Measurements from ENCODE around the gene VPS9D1. TPM values are rescaled to one million over a fixed set of nuclear protein-coding genes. Genes with fewer than 3 reads are reported as not detected.
"Not testable (repeated sequence)": the region's sequence is repeated elsewhere in the genome, so short reads cannot be mapped to it uniquely, and the experiment has no call there.

Gene VPS9D1
- total and polyA plus RNA-seq, 4 donors, result 6.1 to 26.1 (median 18.2) TPM

DNA sequence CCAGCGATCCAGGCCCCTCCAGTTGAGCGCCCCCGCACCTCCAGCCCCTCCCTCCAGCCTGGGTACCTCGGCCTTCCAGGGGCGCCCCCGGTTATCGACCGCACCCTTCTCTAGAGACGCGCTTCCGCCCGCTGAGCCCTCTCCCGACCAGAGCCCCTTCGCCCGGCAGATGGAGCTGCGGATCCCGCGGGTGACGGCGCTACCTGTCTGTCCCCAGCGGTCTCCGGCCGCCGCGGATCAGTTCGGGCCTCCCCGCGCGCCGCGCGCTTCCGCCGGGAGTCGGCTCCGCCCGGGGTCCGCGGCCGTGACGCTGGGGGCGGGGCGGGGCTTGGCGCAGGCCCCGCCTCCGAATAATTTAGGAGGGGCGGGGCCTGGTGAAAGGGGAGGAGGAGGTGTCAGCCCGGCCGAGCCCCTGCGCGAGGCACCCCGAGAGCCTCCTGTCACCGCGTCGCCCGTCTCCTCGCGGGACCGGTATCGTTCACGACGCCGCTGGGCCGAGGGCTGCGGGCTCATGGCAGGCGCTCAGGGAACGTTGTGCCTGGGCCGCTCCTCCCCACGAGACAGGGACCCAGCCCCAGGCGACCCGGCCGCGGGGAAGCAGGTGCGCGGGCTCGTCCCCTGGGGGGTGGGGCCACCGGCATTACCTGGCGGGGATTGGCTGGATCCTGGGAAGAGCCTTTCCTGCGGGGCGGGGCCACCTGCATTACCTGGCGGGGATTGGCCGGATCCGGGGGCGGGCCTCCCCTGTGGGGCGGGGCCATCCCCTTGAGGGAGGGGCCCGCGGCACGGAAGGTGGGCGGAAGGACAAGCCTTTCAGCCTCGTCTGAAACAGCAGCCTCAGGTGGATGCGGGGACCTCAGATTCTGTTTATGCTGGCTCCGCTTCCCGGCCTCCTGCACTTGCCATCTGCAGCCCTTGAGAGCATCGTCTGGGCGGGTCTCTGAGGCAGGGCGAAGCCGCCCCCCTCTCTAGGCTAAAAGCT, 19.0 kb downstream of the VPS9D1 start, which contains the start of gene SPATA2L:
TSS of gene SPATA2L (minus strand) at position 281 of the 982 bp plus-strand sequence. CDS start 473 bp downstream, outside the sequence.
- Histone ChIP-seq H3K9me3 (ENCODE audit: control insufficient read depth in 4 of 4, insufficient read depth in 3 of 4, low read length in 3 of 4) (no peaks in the 10 kb centered on the region), H3K27me3 (ENCODE audit: control insufficient read depth in 3 of 3, insufficient read depth in 3 of 3, low read length in 2 of 3) (peaks cover 0 to 5% (median 0%) of the 10 kb centered on the region in 3 donors), H3K36me3 (ENCODE audit: control insufficient read depth in 4 of 4, insufficient read depth in 4 of 4, low read length in 4 of 4) (peaks cover 0 to 14% (median 0%) of the 10 kb centered on the region in 4 donors), H3K4me1 (ENCODE audit: control insufficient read depth in 5 of 5, insufficient read depth in 5 of 5, low read length in 5 of 5) (peaks cover 0 to 13% (median 3%) of the 10 kb centered on the region in 5 donors), H3K27ac (ENCODE audit: low read depth in 1 of 2, low read length in 1 of 2) (peak within 1 kb of the TSS; percentile 68 to 92), H3K4me3 (peak within 1 kb of the TSS; percentile 57), H3K9ac (ENCODE audit: insufficient read depth in 1 of 2, low read length in 2 of 2) (peak within 1 kb of the TSS; percentile 60 to 71)
- TF ChIP-seq, protein P1, sequence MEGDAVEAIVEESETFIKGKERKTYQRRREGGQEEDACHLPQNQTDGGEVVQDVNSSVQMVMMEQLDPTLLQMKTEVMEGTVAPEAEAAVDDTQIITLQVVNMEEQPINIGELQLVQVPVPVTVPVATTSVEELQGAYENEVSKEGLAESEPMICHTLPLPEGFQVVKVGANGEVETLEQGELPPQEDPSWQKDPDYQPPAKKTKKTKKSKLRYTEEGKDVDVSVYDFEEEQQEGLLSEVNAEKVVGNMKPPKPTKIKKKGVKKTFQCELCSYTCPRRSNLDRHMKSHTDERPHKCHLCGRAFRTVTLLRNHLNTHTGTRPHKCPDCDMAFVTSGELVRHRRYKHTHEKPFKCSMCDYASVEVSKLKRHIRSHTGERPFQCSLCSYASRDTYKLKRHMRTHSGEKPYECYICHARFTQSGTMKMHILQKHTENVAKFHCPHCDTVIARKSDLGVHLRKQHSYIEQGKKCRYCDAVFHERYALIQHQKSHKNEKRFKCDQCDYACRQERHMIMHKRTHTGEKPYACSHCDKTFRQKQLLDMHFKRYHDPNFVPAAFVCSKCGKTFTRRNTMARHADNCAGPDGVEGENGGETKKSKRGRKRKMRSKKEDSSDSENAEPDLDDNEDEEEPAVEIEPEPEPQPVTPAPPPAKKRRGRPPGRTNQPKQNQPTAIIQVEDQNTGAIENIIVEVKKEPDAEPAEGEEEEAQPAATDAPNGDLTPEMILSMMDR (IDR thresholded peaks at IDR 0.05; ENCODE audit: control extremely low read depth, extremely low read depth), result no peak
- DNase-seq (peak; percentile 81 to 90 (median 84)), ATAC-seq (ENCODE audit: insufficient read depth, low FRiP score) (peak; percentile 84)
- WGBS, 2 donors, result 1 to 2% methylated on average over 81 to 97 of the region's 97 CpGs

DNA sequence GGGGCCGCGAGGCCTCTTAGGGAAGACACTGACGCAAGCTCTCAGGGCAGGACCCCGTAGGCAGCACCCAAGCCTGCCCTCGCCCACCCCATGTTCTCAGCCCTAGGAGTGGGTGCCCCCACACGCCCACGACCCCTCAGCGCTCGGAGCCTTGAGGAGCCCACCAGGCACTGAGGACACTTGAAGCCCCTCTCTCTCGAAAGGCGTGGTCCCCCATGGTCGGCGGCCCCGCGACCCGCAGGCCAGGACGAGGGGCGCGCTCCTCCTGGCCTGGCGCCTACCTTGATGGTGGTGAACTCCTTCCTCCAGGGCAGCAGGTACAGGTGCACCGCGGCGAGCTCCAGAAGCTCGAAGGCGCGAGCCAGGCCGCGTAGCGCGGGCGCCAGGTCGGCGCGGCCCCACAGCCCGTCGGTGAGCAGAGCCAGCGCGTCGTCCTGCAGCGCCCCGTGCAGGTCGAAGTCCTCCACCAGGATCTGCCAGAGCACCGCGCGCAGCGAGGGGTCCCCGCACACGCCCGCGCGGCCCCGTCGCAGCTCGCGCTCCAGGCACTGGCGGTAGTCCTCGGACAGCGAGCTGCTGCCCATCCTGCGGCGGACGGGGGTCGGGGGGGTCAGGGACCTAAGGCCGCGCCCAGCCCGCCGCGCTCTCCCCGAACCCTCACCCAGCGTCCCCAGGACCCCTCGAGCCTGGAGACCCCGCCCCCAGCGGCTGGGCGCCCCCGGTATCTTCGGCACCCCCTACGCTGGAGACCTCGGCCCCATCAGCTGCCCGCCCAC, 19.9 kb downstream of the VPS9D1 start:
- WGBS, 2 donors, result 2% methylated on average over 60 to 78 of the region's 78 CpGs
- peaks cover 0 to 21% (median 0%) of the 10 kb centered on the region in 4 donors for H3K36me3 ChIP-seq (ENCODE audit: control insufficient read depth in 4 of 4, insufficient read depth in 4 of 4, low read length in 4 of 4)
- H3K4me1 ChIP-seq (ENCODE audit: control insufficient read depth in 5 of 5, insufficient read depth in 5 of 5, low read length in 5 of 5), result peaks cover 0 to 13% (median 3%) of the 10 kb centered on the region in 5 donors

DNA sequence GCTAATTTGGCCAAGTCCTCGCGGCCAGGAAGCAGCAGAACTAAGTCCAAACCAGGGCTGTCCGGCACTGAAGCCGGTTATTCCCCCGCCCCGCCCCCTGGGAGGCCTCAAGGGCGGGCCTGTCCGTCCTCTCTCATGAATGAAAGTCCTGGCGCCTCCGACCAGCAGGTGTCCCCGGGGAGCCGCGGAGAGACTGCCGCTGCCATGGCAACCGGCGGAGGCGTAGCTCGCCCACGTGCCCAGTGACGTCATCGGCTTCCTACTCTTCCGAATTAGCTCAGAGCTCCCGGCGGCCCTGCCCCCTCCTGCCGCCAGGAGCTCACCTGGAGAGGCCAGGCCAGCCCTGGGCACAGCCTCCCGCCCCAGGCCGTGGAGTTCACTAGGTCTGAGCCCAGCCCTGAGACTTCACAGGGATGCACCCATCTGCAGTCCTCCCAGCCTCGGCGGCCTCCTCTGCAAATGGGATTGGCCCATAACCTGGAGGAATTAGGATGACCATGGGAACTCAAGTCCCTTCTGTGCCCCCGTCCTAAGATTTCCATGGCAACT, 20.5 kb downstream of the VPS9D1 start:
- H3K27me3 ChIP-seq (ENCODE audit: control insufficient read depth in 3 of 3, insufficient read depth in 3 of 3, low read length in 2 of 3), result peaks cover 0 to 5% (median 0%) of the 10 kb centered on the region in 3 donors
- peaks cover 0 to 13% (median 3%) of the 10 kb centered on the region in 5 donors for H3K4me1 ChIP-seq (ENCODE audit: control insufficient read depth in 5 of 5, insufficient read depth in 5 of 5, low read length in 5 of 5)
- H3K36me3 ChIP-seq (ENCODE audit: control insufficient read depth in 4 of 4, insufficient read depth in 4 of 4, low read length in 4 of 4), result peaks cover 0 to 28% (median 0%) of the 10 kb centered on the region in 4 donors
- 1% methylated on average over 27 to 30 of the region's 30 CpGs for WGBS, 2 donors
- TF ChIP-seq, protein P1 (IDR thresholded peaks at IDR 0.05; ENCODE audit: control extremely low read depth, extremely low read depth), result peak; percentile 80
- ATAC-seq (ENCODE audit: insufficient read depth, low FRiP score) (peak; percentile 79), DNase-seq (peak; percentile 98)
- no peaks in the 10 kb centered on the region for H3K9me3 ChIP-seq (ENCODE audit: control insufficient read depth in 4 of 4, insufficient read depth in 3 of 4, low read length in 3 of 4)
- H3K27ac ChIP-seq (ENCODE audit: low read depth in 1 of 2, low read length in 1 of 2), result peak overlapping the region in 1 of 2 donors; percentile 92
- H3K9ac ChIP-seq (ENCODE audit: insufficient read depth in 1 of 2, low read length in 2 of 2), result peak overlapping the region; percentile 60 to 71
- peak overlapping the region; percentile 57 for H3K4me3 ChIP-seq

More for the DNA sequence above, 19.9 kb downstream of the VPS9D1 start:
- TF ChIP-seq, protein P1 (IDR thresholded peaks at IDR 0.05; ENCODE audit: control extremely low read depth, extremely low read depth), result no peak
- ATAC-seq (ENCODE audit: insufficient read depth, low FRiP score), result peak; percentile 8
- peak overlapping the region; percentile 60 to 71 for H3K9ac ChIP-seq (ENCODE audit: insufficient read depth in 1 of 2, low read length in 2 of 2)
- H3K4me3 ChIP-seq, result peak overlapping the region; percentile 57
- no peaks in the 10 kb centered on the region for H3K9me3 ChIP-seq (ENCODE audit: control insufficient read depth in 4 of 4, insufficient read depth in 3 of 4, low read length in 3 of 4)
- H3K27me3 ChIP-seq (ENCODE audit: control insufficient read depth in 3 of 3, insufficient read depth in 3 of 3, low read length in 2 of 3), result peaks cover 0 to 5% (median 0%) of the 10 kb centered on the region in 3 donors
- DNase-seq, result peak; percentile 52 to 65 (median 63)
- peak overlapping the region; percentile 68 to 92 for H3K27ac ChIP-seq (ENCODE audit: low read depth in 1 of 2, low read length in 1 of 2)

DNA sequence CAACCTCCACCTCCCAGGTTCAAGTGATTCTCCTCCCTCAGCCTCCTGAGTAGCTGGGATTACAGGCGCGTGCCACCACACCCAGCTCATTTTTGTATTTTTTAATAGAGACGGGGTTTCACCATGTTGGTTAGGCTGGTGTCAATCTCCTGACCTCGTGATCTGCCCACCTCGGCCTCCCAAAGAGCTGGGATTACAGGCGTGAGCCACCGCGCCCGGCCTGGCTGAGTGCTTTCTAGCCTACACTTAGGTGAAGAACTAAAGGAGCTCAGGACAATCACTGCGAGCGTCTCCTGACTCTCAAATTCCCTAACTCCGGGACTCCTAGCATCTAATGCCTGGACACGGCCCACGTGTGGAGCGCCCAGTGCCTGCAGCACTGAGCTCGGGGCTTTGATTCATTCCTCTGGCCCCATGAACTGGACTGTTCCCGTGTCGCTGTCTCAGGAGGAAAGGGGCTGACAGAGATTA, 21.0 kb downstream of the VPS9D1 start:
- not testable (repeated sequence) for ATAC-seq (ENCODE audit: insufficient read depth, low FRiP score); DNase-seq; H3K27me3 ChIP-seq (ENCODE audit: control insufficient read depth in 3 of 3, insufficient read depth in 3 of 3, low read length in 2 of 3); H3K4me3 ChIP-seq; H3K9me3 ChIP-seq (ENCODE audit: control insufficient read depth in 4 of 4, insufficient read depth in 3 of 4, low read length in 3 of 4)
- Histone ChIP-seq H3K36me3 (ENCODE audit: control insufficient read depth in 4 of 4, insufficient read depth in 4 of 4, low read length in 4 of 4) (peaks cover 0 to 33% (median 0%) of the 10 kb centered on the region in 4 donors), H3K4me1 (ENCODE audit: control insufficient read depth in 5 of 5, insufficient read depth in 5 of 5, low read length in 5 of 5) (peaks cover 0 to 13% (median 3%) of the 10 kb centered on the region in 5 donors), H3K27ac (ENCODE audit: low read depth in 1 of 2, low read length in 1 of 2) (peak overlapping the region in 1 of 2 donors; percentile 48), H3K9ac (ENCODE audit: insufficient read depth in 1 of 2, low read length in 2 of 2) (peak overlapping the region in 1 of 2 donors; percentile 34)
- 61 to 70% methylated on average over 18 of the region's 18 CpGs for WGBS, 2 donors

DNA sequence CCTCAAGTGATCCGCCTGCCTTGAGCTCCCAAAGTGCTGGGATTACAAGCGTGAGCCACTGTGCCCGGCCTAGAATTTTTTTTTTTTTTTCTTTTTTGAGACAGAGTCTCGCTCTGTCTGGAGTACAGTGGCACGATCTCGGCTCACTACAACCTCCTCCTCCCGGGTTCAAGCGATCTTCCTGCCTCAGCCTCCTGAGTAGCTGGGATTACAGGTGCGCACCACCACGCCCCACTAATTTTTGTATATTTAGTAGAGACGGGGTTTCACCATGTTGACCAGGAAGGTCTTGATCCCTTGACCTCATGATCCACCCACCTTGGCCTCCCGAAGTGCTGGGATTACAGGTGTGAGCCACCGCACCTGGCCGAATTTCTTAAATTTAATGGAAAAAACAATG, 22.0 kb downstream of the VPS9D1 start:
- DNase-seq; ATAC-seq (ENCODE audit: insufficient read depth, low FRiP score); H3K9ac ChIP-seq (ENCODE audit: insufficient read depth in 1 of 2, low read length in 2 of 2); H3K9me3 ChIP-seq (ENCODE audit: control insufficient read depth in 4 of 4, insufficient read depth in 3 of 4, low read length in 3 of 4); H3K27ac ChIP-seq (ENCODE audit: low read depth in 1 of 2, low read length in 1 of 2); H3K27me3 ChIP-seq (ENCODE audit: control insufficient read depth in 3 of 3, insufficient read depth in 3 of 3, low read length in 2 of 3); H3K4me3 ChIP-seq: not testable (repeated sequence)
- Histone ChIP-seq H3K36me3 (ENCODE audit: control insufficient read depth in 4 of 4, insufficient read depth in 4 of 4, low read length in 4 of 4) (peaks cover 0 to 40% (median 3%) of the 10 kb centered on the region in 4 donors), H3K4me1 (ENCODE audit: control insufficient read depth in 5 of 5, insufficient read depth in 5 of 5, low read length in 5 of 5) (peaks cover 0 to 13% (median 3%) of the 10 kb centered on the region in 5 donors)
- WGBS, 2 donors, result 96 to 97% methylated on average over 14 of the region's 14 CpGs
